ENCODE results near the gene ZNF823. TPM values are rescaled to one million over a fixed set of nuclear protein-coding genes. Genes with fewer than 3 reads are reported as not detected.

The ZNF823 gene
- total RNA-seq, 2 donors from 2014 or later: 8.2 to 11.0 TPM

DNA sequence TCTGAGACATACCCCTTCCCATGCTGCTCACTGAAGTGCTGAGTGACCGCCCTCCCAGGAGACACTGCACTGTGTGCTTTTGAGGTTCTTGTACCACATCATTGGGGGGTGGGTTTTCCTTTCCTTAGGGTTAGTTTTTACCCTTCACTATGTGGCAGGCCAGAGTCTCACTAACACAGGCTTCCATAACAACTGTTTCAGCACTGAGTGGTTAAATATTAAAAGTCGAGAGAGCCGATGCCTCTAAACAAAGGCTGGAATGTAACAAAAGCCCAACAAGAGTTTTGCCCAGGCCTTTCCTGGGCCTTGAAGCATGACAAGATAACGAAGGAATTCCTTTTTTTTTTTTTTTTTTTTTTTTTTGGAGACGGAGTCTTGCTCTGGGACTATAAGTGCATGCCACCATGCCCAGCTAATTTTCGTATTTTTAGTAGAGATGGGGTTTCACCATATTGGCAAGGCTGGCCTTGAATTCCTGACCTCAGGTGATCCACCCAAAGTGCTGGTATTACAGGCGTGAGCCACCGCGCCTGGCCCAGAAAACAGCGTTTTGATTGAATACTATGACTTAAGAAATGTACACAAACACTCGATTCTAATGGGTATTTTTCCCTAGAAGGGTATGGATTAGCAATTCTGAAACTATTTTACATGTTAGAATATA, 46.5 kb downstream of the ZNF823 start:
- H3K4me3 ChIP-seq: no peak overlapping the region
- ATAC-seq (ENCODE audit: insufficient number of reproducible peaks, low FRiP score, low read depth): no peak
- no peaks in the 10 kb centered on the region for H3K27me3 ChIP-seq (replicated peaks; ENCODE audit: insufficient read depth)
- no peak overlapping the region for H3K27ac ChIP-seq
- peaks cover 9 to 10% of the 10 kb centered on the region in 2 donors for H3K4me1 ChIP-seq (ENCODE audit: control insufficient read depth in 1 of 2, low read depth in 2 of 2)
- H3K9me3 ChIP-seq: no peaks in the 10 kb centered on the region
- H3K36me3 ChIP-seq: no peaks in the 10 kb centered on the region
- TF ChIP-seq, protein P1, sequence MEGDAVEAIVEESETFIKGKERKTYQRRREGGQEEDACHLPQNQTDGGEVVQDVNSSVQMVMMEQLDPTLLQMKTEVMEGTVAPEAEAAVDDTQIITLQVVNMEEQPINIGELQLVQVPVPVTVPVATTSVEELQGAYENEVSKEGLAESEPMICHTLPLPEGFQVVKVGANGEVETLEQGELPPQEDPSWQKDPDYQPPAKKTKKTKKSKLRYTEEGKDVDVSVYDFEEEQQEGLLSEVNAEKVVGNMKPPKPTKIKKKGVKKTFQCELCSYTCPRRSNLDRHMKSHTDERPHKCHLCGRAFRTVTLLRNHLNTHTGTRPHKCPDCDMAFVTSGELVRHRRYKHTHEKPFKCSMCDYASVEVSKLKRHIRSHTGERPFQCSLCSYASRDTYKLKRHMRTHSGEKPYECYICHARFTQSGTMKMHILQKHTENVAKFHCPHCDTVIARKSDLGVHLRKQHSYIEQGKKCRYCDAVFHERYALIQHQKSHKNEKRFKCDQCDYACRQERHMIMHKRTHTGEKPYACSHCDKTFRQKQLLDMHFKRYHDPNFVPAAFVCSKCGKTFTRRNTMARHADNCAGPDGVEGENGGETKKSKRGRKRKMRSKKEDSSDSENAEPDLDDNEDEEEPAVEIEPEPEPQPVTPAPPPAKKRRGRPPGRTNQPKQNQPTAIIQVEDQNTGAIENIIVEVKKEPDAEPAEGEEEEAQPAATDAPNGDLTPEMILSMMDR (IDR thresholded peaks at IDR 0.05): no peak
- DNase-seq (ENCODE audit: low spot score): no peak

DNA sequence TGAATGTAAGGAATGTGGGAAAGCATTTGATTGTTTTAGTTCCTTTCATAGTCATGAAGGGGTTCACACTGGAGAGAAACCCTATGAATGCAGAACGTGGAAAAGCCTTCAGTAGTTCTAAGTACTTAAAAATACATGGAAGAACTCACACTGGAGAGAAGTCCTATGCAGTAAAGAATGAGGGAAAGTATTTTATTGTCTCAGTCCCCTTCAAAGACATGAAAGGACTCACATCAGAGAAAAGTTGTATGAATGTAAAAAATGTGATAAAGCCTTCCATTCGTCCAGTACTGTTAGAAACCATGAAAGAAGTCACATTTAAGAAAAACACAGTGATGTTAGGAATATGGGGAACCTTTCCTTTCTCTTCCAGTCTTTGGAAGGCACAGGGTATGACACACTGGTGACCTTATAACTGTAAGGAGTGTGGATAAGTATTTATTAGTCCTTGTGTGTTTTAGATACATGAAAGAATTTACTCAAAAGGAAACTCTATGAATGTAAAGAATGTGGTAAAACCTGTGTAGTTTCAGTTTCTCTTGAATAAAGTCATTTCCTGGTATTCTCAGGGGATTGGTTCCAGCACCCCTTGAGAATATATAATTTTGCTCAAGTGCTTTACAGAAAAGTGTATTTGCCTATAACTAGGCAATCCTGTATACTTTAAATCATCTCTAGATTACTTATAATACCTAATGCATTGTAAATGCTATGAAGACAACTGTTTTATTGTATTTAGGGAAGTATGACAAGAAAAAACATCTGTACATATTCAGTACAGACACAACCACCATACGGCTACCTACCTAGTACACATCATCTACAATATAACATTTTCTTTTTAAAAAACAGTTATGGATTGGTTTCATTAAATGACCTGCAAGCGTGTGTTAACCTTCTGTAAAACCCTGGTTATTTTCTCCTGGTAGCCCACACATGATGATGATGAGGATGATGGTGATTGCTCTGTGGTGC, 52.8 kb downstream of the ZNF823 start:
- ATAC-seq (ENCODE audit: insufficient number of reproducible peaks, low FRiP score, low read depth) (no peak), DNase-seq (ENCODE audit: low spot score) (no peak)
- H3K27me3 ChIP-seq (replicated peaks; ENCODE audit: insufficient read depth): no peaks in the 10 kb centered on the region
- no peak overlapping the region for H3K27ac ChIP-seq
- no peaks in the 10 kb centered on the region for H3K36me3 ChIP-seq
- H3K4me1 ChIP-seq (ENCODE audit: control insufficient read depth in 1 of 2, low read depth in 2 of 2): no peaks in the 10 kb centered on the region
- TF ChIP-seq, protein P1 (IDR thresholded peaks at IDR 0.05): no peak
- H3K9me3 ChIP-seq: peaks cover 9% of the 10 kb centered on the region
- no peak overlapping the region for H3K4me3 ChIP-seq

DNA sequence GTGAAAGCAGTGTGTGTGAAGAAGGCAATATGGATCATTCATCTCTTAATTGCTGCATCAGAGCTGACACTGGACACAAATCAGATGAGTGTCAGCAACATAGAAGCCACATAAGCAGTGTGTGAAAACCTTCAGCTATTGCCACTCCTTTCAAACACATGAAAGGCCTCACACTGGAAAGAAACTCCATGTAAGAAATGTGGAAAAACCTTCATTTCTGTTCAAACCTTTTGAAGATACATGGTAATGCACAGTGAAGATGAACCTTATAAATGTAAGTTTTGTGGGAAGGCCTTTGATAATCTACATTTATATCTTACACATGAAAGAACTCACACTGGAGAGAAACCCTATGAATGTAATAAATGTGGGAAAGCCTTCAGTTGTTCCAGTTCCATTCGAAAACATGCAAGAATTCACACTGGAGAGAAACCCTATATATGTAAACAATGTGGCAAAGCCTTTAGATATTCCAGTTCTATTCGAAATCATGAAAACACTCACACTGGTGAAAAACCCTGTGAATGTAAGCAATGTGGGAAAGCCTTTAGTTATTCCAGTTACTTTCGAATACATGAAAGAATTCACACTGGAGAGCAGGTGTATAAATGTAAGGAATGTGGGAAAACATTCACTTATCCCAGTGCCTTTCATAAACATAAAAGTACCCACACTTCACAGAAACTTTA, 53.6 kb downstream of the ZNF823 start:
- ATAC-seq (ENCODE audit: insufficient number of reproducible peaks, low FRiP score, low read depth): no peak
- Histone ChIP-seq H3K9me3 (peaks cover 17% of the 10 kb centered on the region), H3K4me1 (ENCODE audit: control insufficient read depth in 1 of 2, low read depth in 2 of 2) (no peaks in the 10 kb centered on the region), H3K27me3 (replicated peaks; ENCODE audit: insufficient read depth) (no peaks in the 10 kb centered on the region), H3K27ac (no peak overlapping the region), H3K36me3 (no peaks in the 10 kb centered on the region), H3K4me3 (no peak overlapping the region)
- TF ChIP-seq, protein P1 (IDR thresholded peaks at IDR 0.05): no peak
- DNase-seq (ENCODE audit: low spot score): no peak

DNA sequence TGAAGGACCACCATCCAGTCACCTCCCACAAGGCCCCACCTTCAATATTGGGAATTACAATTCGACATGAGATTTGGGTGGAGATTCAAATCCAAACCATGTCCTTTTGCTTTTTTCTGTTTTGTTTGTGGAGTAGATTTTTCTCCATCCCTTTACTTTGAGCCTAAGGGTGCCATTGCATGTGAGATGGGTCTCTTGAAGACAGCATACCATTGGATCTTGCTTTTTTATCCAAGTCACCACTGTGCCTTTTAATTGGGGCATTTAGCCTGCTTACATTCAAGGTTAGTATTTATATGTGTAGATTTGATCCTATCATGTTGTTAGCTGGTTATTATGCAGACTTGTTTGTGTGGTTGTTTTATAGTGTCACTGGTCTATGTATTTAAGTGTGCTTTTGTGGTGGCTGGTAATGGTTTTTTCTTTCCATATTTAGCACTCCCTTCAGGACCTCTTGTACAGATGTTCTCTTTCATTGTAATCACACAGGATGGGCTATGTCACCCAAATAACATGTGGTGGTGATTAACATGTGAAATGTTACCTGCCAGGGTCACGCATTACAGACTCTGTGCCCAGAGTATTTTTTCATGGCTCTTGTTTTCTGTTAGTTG, 58.0 kb downstream of the ZNF823 start:
- Histone ChIP-seq H3K4me3 (no peak overlapping the region), H3K36me3 (no peaks in the 10 kb centered on the region), H3K27ac (no peak overlapping the region), H3K27me3 (replicated peaks; ENCODE audit: insufficient read depth) (no peaks in the 10 kb centered on the region), H3K4me1 (ENCODE audit: control insufficient read depth in 1 of 2, low read depth in 2 of 2) (no peaks in the 10 kb centered on the region), H3K9me3 (peaks cover 19% of the 10 kb centered on the region)
- DNase-seq (ENCODE audit: low spot score) (no peak), ATAC-seq (ENCODE audit: insufficient number of reproducible peaks, low FRiP score, low read depth) (no peak)
- TF ChIP-seq, protein P1 (IDR thresholded peaks at IDR 0.05): no peak
